K562 (cell line): ENCODE data around the gene FIG4. TPM values are rescaled to one million over a fixed set of nuclear protein-coding genes. Genes with fewer than 3 reads are reported as not detected.

Experiments used
- ATAC-seq: fragments of 200-7000 bp; cut with Tn5 transposase; 3 replicates; pipeline ENCODE4 v1.9.1; 2020; ENCODE audit warnings: moderate library complexity
- BruUV-seq: library from RNA; stranded (reverse); fragments of 400-500 nt; replicated peaks from 2 replicates; lab custom pipeline; 2021; lab: Mats Ljungman, UMichigan
- CTCF ChIA-PET: fragments of 300-600 bp; formaldehyde crosslinking; extraction: SDS; loops from one replicate; lab custom pipeline; 2021; ENCODE audit warnings: low intra/inter-chr PET ratio; lab: Yijun Ruan, JAX
- POLR2A ChIA-PET: fragments of 300-600, 350-650 bp; sonication (Branson Sonifier 250); formaldehyde crosslinking; extraction: SDS; loops from one replicate; lab custom pipeline; 2021; ENCODE audit warnings: antibody characterized with exemption, inconsistent platforms; lab: Yijun Ruan, JAX
- DNase-seq, 4 experiments: peaks; one replicate each; pipeline versions ENCODE4 v3.0.0 to v3.0.0-alpha.2; 2011 to 2018; ENCODE audit warnings: low spot score in 3 of 4, mixed read lengths in 3 of 4; ENCODE audit errors: extremely low read depth in 1 of 4
- FAIRE-seq: peaks from 2 replicates; lab custom pipeline; 2011; peaks lifted over from hg19 to GRCh38; lab: Jason Lieb, UNC
- H2AFZ ChIP-seq: 2 replicates; pipeline ENCODE4 v1.6.0; 2011; ENCODE audit warnings: low read depth, low read length, control low read depth, inconsistent platforms
- H3K27ac ChIP-seq: fragments of 200-600 bp; 3 replicates; pipeline ENCODE4 v1.8.0; 2011; ENCODE audit warnings: low read depth, mild to moderate bottlenecking, control low read depth, inconsistent platforms, low read length, moderate library complexity, mixed read lengths; ENCODE audit errors: extremely low read depth
- H3K27me3 ChIP-seq, 2 experiments: fragments of 300-600 bp in 1 of 2; 2 replicates in 1 of 2; 3 replicates in 1 of 2; pipeline versions ENCODE4 v1.6.0 to v1.8.0; 2011; ENCODE audit warnings: inconsistent platforms in 2 of 2, low read length in 2 of 2, mild to moderate bottlenecking in 1 of 2, mixed read lengths in 1 of 2, moderate library complexity in 1 of 2; ENCODE audit not compliant: control insufficient read depth in 2 of 2, insufficient read depth in 2 of 2
- H3K36me3 ChIP-seq: fragments of 300-600 bp; 3 replicates; pipeline ENCODE4 v1.8.0; 2011; ENCODE audit warnings: mild to moderate bottlenecking, low read length, inconsistent platforms; ENCODE audit not compliant: control insufficient read depth, insufficient read depth
- H3K4me1 ChIP-seq, 2 experiments: fragments of 200-600 bp in 1 of 2; replicated peaks in 1 of 2; 2 replicates in 1 of 2; 3 replicates in 1 of 2; pipeline versions ENCODE4 v1.5.1 to v1.8.0; 2011; ENCODE audit warnings: inconsistent platforms in 2 of 2, low read length in 2 of 2, mild to moderate bottlenecking in 1 of 2, mixed read lengths in 1 of 2, moderate library complexity in 1 of 2; ENCODE audit not compliant: control insufficient read depth in 2 of 2, insufficient read depth in 2 of 2
- H3K4me2 ChIP-seq: 2 replicates; pipeline ENCODE4 v1.6.1; 2011; ENCODE audit warnings: low read length, control low read depth, inconsistent platforms, mixed read lengths; ENCODE audit not compliant: insufficient read depth
- H3K4me3 ChIP-seq: fragments of 200-600 bp; sonication (generic), shearing (Covaris generic); 2 replicates; pipeline ENCODE4 v1.5.1; 2016; ENCODE audit warnings: control low read depth, inconsistent platforms
- H3K79me2 ChIP-seq: fragments of 200-600 bp; 3 replicates; pipeline ENCODE4 v1.8.0; 2011; ENCODE audit warnings: low read length, inconsistent platforms; ENCODE audit not compliant: control insufficient read depth, insufficient read depth
- H3K9ac ChIP-seq, 2 experiments: 2 replicates each; pipeline versions ENCODE4 v1.6.0 to v1.6.1; 2011; ENCODE audit warnings: low read depth in 2 of 2, low read length in 2 of 2, control low read depth in 1 of 2, inconsistent platforms in 1 of 2, mild to moderate bottlenecking in 1 of 2, mixed read lengths in 1 of 2; ENCODE audit not compliant: insufficient read depth in 1 of 2
- H3K9me1 ChIP-seq: one replicate; pipeline ENCODE4 v1.6.0; 2011; ENCODE audit warnings: inconsistent platforms, mild to moderate bottlenecking, low read length, moderate library complexity; ENCODE audit not compliant: control insufficient read depth, insufficient read depth
- H3K9me3 ChIP-seq: replicated peaks from 2 replicates; pipeline ENCODE4 v1.5.1; 2011; ENCODE audit warnings: low read depth, low read length, inconsistent platforms; ENCODE audit not compliant: control insufficient read depth, insufficient read depth
- H4K20me1 ChIP-seq: replicated peaks from 2 replicates; pipeline ENCODE4 v1.6.1; 2011; ENCODE audit warnings: low read length, inconsistent platforms, mixed read lengths; ENCODE audit not compliant: control insufficient read depth, insufficient read depth
- ASH1L ChIP-seq: fragments of 450-650 bp; IDR thresholded peaks from 2 replicates; pipeline ENCODE4 v1.6.1; 2018; ENCODE audit warnings: borderline replicate concordance, mild to moderate bottlenecking, low read depth; ENCODE audit not compliant: partially characterized antibody
- CBX3 ChIP-seq, 2 experiments: IDR thresholded peaks; 1 replicate in 1 of 2; 2 replicates in 1 of 2; pipeline ENCODE4 v1.6.1; 2012; ENCODE audit warnings: inconsistent platforms in 2 of 2, low read length in 2 of 2, borderline replicate concordance in 1 of 2, control low read depth in 1 of 2
- HDAC1 ChIP-seq, 2 experiments: fragments of 450-650 bp; IDR thresholded peaks; 2 replicates each; pipeline ENCODE4 v1.6.1; 2016 to 2017; ENCODE audit warnings: inconsistent platforms in 1 of 2, mild to moderate bottlenecking in 1 of 2, moderate library complexity in 1 of 2
- JUNB ChIP-seq: fragments of 450-650 bp; formaldehyde crosslinking; conservative IDR thresholded peaks from 2 replicates; pipeline ENCODE4 v1.4.0; 2020; ENCODE audit warnings: mild to moderate bottlenecking
- KDM1A ChIP-seq, 2 experiments: fragments of 450-650 bp; IDR thresholded peaks; 2 replicates each; pipeline ENCODE4 v1.6.1; 2016; ENCODE audit warnings: mild to moderate bottlenecking in 2 of 2
- NFIC ChIP-seq: fragments of 450-650 bp; IDR thresholded peaks from 2 replicates; pipeline ENCODE4 v1.6.1; 2017; ENCODE audit warnings: mild to moderate bottlenecking, inconsistent platforms
- NR2C1 ChIP-seq, 2 experiments: fragments of 450-650 bp; IDR thresholded peaks; 2 replicates each; pipeline ENCODE4 v1.6.1; 2017; ENCODE audit warnings: mild to moderate bottlenecking in 2 of 2, antibody characterized with exemption in 1 of 2, inconsistent platforms in 1 of 2, missing compliant biosample characterization in 1 of 2, missing genetic modification characterization in 1 of 2
- NR2C2 ChIP-seq, 2 experiments: fragments of 200-800 bp in 1 of 2; sonication (Bioruptor generic) in 1 of 2; sonication (generic) in 1 of 2; formaldehyde crosslinking in 1 of 2; IDR thresholded peaks; 2 replicates each; pipeline versions ENCODE4 v1.6.1 to v1.8.0; 2016 to 2022; ENCODE audit warnings: mild to moderate bottlenecking in 1 of 2, missing compliant biosample characterization in 1 of 2, missing genetic modification characterization in 1 of 2, missing genetic modification reagents in 1 of 2
- RAD21 ChIP-seq, 2 experiments: fragments of 250-450 bp in 1 of 2; fragments of 450-650 bp in 1 of 2; sonication (Bioruptor Pico) in 1 of 2; formaldehyde crosslinking in 1 of 2; IDR thresholded peaks in 1 of 2; conservative IDR thresholded peaks in 1 of 2; 2 replicates each; pipeline versions ENCODE4 v1.4.0 to v1.8.0; 2020 to 2022; ENCODE audit warnings: mild to moderate bottlenecking in 2 of 2, moderate library complexity in 1 of 2
- SNIP1 ChIP-seq: fragments of 450-650 bp; IDR thresholded peaks from 2 replicates; pipeline ENCODE4 v1.7.1; 2017; ENCODE audit warnings: low read depth, mild to moderate bottlenecking
- TSC22D4 ChIP-seq: fragments of 450-650 bp; IDR thresholded peaks from 2 replicates; pipeline ENCODE4 v1.6.1; 2016; ENCODE audit warnings: missing genetic modification characterization, missing biosample characterization, control low read depth
- WHSC1 ChIP-seq: IDR thresholded peaks from one replicate; pipeline ENCODE4 v1.6.1; 2012; ENCODE audit warnings: low read length, control low read depth, inconsistent platforms
- ZNF217 ChIP-seq: sonication (generic); formaldehyde crosslinking; IDR thresholded peaks from 2 replicates; pipeline ENCODE4 v1.8.0; 2022; ENCODE audit warnings: mild to moderate bottlenecking, missing genetic modification reagents
- ZNF695 ChIP-seq: fragments of 450-650 bp; formaldehyde crosslinking; IDR thresholded peaks from 2 replicates; pipeline ENCODE4 v1.4.0; 2020; ENCODE audit warnings: mild to moderate bottlenecking, moderate library complexity
- WGBS: fragments of 100-300 bp; shearing (Covaris generic); methylation state at CpG from one replicate; pipeline ENCODE4 v1.1.6; 2016; ENCODE audit warnings: low coverage, mixed read lengths; ENCODE audit not compliant: insufficient coverage; ENCODE audit errors: missing lambda C conversion rate; 5-methylcytosine and 5-hydroxymethylcytosine counted together
- in situ Hi-C: fragments of 300-500 bp; cut with MboI; formaldehyde crosslinking; loops from 4 replicates; pipeline ENCODE4 v1.15.0; 2018; ENCODE audit warnings: inconsistent platforms, mixed read lengths
- intact Hi-C: fragments of 100-400 bp; cut with micrococcal nuclease; formaldehyde crosslinking; loops from 2 replicates; pipeline ENCODE4 v1.14.2; 2022
- polyA plus RNA-seq, 8 experiments: library from polyadenylated mRNA; depleted of rRNA in 4 of 8; stranded (reverse) in 5 of 8; unstranded in 3 of 8; fragments of >200 nt; fragmentation: Nextera tagmentation in 2 of 8; fragmentation: Illumina TruSeq in 1 of 8; extraction: Ambion mirVana in 2 of 8; extraction: Trizol in 1 of 8; gene quantifications; 2 replicates each; pipeline versions ENCODE4 v1.2.1 to v1.2.3, GENCODE V29; 2011 to 2014; ENCODE audit warnings: inconsistent platforms in 1 of 8, missing spikeins in 1 of 8
- total RNA-seq, 7 experiments: library from RNA; depleted of rRNA in 6 of 7; stranded (reverse); fragments of >200 nt in 6 of 7; fragmentation: Illumina TruSeq in 2 of 7; extraction: Trizol in 2 of 7; gene quantifications; 2 replicates each; pipeline versions ENCODE4 v1.2.1 to v1.2.3, GENCODE V29; 2011 to 2021; ENCODE audit warnings: low replicate concordance in 1 of 7
- TF ChIP-seq, protein P1 (sequence below): sonication (generic); formaldehyde crosslinking; IDR thresholded peaks from 2 replicates; pipeline ENCODE4 v1.8.0; 2023; ENCODE audit warnings: mild to moderate bottlenecking, missing genetic modification reagents
- TF ChIP-seq, protein P2 (sequence below), 3 experiments: IDR thresholded peaks in 2 of 3; conservative IDR thresholded peaks in 1 of 3; 2 replicates each; pipeline ENCODE4 v1.5.1; 2011 to 2012; ENCODE audit warnings: low read length in 3 of 3, mild to moderate bottlenecking in 3 of 3, control low read depth in 2 of 3, improper control_type of control experiment in 1 of 3, inconsistent platforms in 1 of 3, low read depth in 1 of 3, mixed read lengths in 1 of 3, moderate library complexity in 1 of 3; ENCODE audit not compliant: insufficient read depth in 2 of 3
- TF ChIP-seq, protein P3 (sequence below): fragments of 250-450 bp; sonication (Bioruptor Pico); IDR thresholded peaks from 2 replicates; pipeline ENCODE4 v1.5.0; 2021
- TF ChIP-seq, protein P4 (sequence below), 2 experiments: fragments of 250-450 bp in 1 of 2; fragments of 450-650 bp in 1 of 2; sonication (Bioruptor Pico) in 1 of 2; IDR thresholded peaks; 2 replicates each; pipeline versions ENCODE4 v1.6.1 to v1.8.0; 2016 to 2021; ENCODE audit warnings: mild to moderate bottlenecking in 2 of 2, moderate library complexity in 2 of 2, missing compliant biosample characterization in 1 of 2, missing genetic modification characterization in 1 of 2

FIG4 gene
- total and polyA plus RNA-seq, 9 of the 15 experiments (the other 6 are each of a cell fraction or from before 2014, with no cell fraction given) = 1.5 to 6.8 (median 4.3) TPM

DNA sequence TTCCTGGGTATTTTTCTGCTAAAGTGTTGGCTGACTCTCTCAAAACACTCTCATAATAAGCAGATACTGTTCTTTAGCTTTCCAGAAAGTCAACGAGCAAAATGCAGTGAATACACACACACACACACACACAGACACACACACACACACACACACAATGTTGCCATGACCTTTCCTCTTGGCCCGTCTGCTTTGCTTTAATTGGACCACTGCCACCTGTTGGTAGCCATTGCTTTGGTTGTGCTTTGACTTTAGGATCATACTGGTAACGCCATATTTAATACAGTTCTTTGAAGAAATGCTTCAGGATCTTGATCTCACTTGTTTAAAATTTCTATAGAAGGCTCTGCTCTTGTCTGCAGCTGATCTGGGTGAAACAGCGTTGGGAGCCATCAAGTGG, 4.4 kb downstream of the FIG4 start:
- peak in 1 of 4 experiments; percentile 16 for DNase-seq
- FAIRE-seq = no peak
- in situ Hi-C loops (no loop called here), intact Hi-C loops (loop anchor here (10.0 kb wide), 1 partner anchor 511 kb away; no protein-coding TSS in a partner anchor)
- CTCF ChIA-PET = no interaction called here
- Histone ChIP-seq H3K27me3 (no peaks in the 10 kb centered on the region), H3K9me1 (no peaks in the 10 kb centered on the region), H3K27ac (no peak overlapping the region), H3K79me2 (no peaks in the 10 kb centered on the region), H4K20me1 (no peaks in the 10 kb centered on the region), H3K9me3 (no peaks in the 10 kb centered on the region), H3K4me2 (no peak overlapping the region), H3K4me3 (no peak overlapping the region), H3K4me1 (peaks cover 0 to 8% of the 10 kb centered on the region in 2 experiments; a peak in 1 of 5 replicates), H3K36me3 (no peaks in the 10 kb centered on the region), H2AFZ (no peak overlapping the region), H3K9ac (no peak overlapping the region)
- no TSS peak for BruUV-seq
- POLR2A ChIA-PET = no interaction called here
- no peak for ATAC-seq
- WGBS = 7% methylated on average over 4 of the region's 4 CpGs
- TF ChIP-seq ZNF695 (CRISPR knock-in tag) (no peak), HDAC1 (IDR thresholded peaks at IDR 0.05) (peak in 1 of 2 experiments; percentile 43; a peak in 1 of 4 replicates), ZNF217 (no peak), NR2C2 (CRISPR knock-in tag; IDR thresholded peaks at IDR 0.05) (no peak), NR2C2 (tag; IDR thresholded peaks at IDR 0.05) (peak; percentile 37; the same call in 1 of the 2 replicates), JUNB (CRISPR knock-in tag) (no peak), NR2C1 (IDR thresholded peaks at IDR 0.05) (no peak; the same call in 1 of the 2 replicates), NR2C1 (tag; IDR thresholded peaks at IDR 0.05) (peak; percentile 55; the same call in 1 of the 2 replicates), KDM1A (IDR thresholded peaks at IDR 0.05) (peak; percentile 81 to 86), CBX3 (IDR thresholded peaks at IDR 0.05; ENCODE audit: borderline replicate concordance in 1 of 2, low read length in 2 of 2) (no peak), ASH1L (no peak), SNIP1 (no peak), RAD21 (CRISPR knock-in tag; conservative IDR thresholded peaks at IDR 0.05 in 1 of 2, IDR thresholded peaks at IDR 0.05 in 1 of 2) (peak; percentile 31 to 48; a peak in 3 of 4 replicates), NFIC (peak; percentile 74), WHSC1 (no peak), TSC22D4 (no peak)
- TF ChIP-seq, protein P1, sequence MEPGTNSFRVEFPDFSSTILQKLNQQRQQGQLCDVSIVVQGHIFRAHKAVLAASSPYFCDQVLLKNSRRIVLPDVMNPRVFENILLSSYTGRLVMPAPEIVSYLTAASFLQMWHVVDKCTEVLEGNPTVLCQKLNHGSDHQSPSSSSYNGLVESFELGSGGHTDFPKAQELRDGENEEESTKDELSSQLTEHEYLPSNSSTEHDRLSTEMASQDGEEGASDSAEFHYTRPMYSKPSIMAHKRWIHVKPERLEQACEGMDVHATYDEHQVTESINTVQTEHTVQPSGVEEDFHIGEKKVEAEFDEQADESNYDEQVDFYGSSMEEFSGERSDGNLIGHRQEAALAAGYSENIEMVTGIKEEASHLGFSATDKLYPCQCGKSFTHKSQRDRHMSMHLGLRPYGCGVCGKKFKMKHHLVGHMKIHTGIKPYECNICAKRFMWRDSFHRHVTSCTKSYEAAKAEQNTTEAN (CRISPR knock-in tag) = no peak
- TF ChIP-seq, protein P2, sequence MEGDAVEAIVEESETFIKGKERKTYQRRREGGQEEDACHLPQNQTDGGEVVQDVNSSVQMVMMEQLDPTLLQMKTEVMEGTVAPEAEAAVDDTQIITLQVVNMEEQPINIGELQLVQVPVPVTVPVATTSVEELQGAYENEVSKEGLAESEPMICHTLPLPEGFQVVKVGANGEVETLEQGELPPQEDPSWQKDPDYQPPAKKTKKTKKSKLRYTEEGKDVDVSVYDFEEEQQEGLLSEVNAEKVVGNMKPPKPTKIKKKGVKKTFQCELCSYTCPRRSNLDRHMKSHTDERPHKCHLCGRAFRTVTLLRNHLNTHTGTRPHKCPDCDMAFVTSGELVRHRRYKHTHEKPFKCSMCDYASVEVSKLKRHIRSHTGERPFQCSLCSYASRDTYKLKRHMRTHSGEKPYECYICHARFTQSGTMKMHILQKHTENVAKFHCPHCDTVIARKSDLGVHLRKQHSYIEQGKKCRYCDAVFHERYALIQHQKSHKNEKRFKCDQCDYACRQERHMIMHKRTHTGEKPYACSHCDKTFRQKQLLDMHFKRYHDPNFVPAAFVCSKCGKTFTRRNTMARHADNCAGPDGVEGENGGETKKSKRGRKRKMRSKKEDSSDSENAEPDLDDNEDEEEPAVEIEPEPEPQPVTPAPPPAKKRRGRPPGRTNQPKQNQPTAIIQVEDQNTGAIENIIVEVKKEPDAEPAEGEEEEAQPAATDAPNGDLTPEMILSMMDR (IDR thresholded peaks at IDR 0.05 in 2 of 3, conservative IDR thresholded peaks at IDR 0.05 in 1 of 3; ENCODE audit: insufficient read depth in 2 of 3, low read depth in 1 of 3, low read length in 3 of 3) = peak in 2 of 3 experiments; percentile 16 to 38; a peak in 3 of 6 replicates
- TF ChIP-seq, protein P3, sequence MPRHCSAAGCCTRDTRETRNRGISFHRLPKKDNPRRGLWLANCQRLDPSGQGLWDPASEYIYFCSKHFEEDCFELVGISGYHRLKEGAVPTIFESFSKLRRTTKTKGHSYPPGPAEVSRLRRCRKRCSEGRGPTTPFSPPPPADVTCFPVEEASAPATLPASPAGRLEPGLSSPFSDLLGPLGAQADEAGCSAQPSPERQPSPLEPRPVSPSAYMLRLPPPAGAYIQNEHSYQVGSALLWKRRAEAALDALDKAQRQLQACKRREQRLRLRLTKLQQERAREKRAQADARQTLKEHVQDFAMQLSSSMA (CRISPR knock-in tag) = no peak
- TF ChIP-seq, protein P4, sequence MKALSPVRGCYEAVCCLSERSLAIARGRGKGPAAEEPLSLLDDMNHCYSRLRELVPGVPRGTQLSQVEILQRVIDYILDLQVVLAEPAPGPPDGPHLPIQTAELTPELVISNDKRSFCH (CRISPR knock-in tag; IDR thresholded peaks at IDR 0.05) = no peak
- TF ChIP-seq, protein P4 (tag; IDR thresholded peaks at IDR 0.05) = peak; percentile 60; the same call in 1 of the 2 replicates
